Adrenal gland (tissue), 12 donors: ENCODE measurements around the gene TIMM21. TPM values are rescaled to one million over a fixed set of nuclear protein-coding genes. Genes with fewer than 3 reads are reported as not detected.

Experiments used
- DNase-seq, 7 donors: peaks; one replicate each; pipeline ENCODE4 v3.0.0-alpha.2; 2019 to 2020
- H3K27ac ChIP-seq, 5 donors: fragments of 200-600 bp; sonication (generic) in 4 of 5; 1 replicate in 3 of 5; 2 replicates in 2 of 5; pipeline versions ENCODE4 v1.5.1 to v1.8.0; 2016 to 2020; ENCODE audit warnings: mild to moderate bottlenecking in 1 of 5
- H3K27me3 ChIP-seq: fragments of 200-600 bp; 2 replicates; pipeline ENCODE4 v1.8.0; 2021
- H3K36me3 ChIP-seq, 2 donors: fragments of 200-600 bp; replicated peaks in 1 of 2; 1 replicate in 1 of 2; 2 replicates in 1 of 2; pipeline versions ENCODE4 v1.5.1 to v1.8.0; 2018 to 2022
- H3K4me1 ChIP-seq, 2 donors: fragments of 200-600 bp; replicated peaks in 1 of 2; 1 replicate in 1 of 2; 2 replicates in 1 of 2; pipeline versions ENCODE4 v1.5.1 to v1.8.0; 2018 to 2021
- H3K4me3 ChIP-seq, 4 donors: fragments of 200-600 bp; sonication (generic) in 3 of 4; one replicate each; pipeline ENCODE4 v1.5.1; 2016 to 2018
- H3K9me3 ChIP-seq, 3 donors: fragments of 200-600 bp; sonication (generic) in 1 of 3; replicated peaks in 1 of 3; 1 replicate in 2 of 3; 2 replicates in 1 of 3; pipeline versions ENCODE4 v1.5.1 to v1.8.0; 2016 to 2021
- POLR2A ChIP-seq, 2 donors: fragments of 450-650 bp; IDR thresholded peaks; one replicate each; pipeline ENCODE4 v1.6.1; 2017; ENCODE audit warnings: antibody characterized with exemption in 2 of 2, mild to moderate bottlenecking in 2 of 2, moderate library complexity in 1 of 2
- WGBS, 4 donors: extraction: QIAGEN DNeasy Blood & Tissue Kit in 2 of 4; methylation state at CpG; one replicate each; pipeline versions ENCODE4 v1.1.5 to v1.1.7; 2013 to 2017; 5-methylcytosine and 5-hydroxymethylcytosine counted together
- intact Hi-C, 2 donors: fragments of 100-400 bp; cut with DNase I; formaldehyde crosslinking; loops; one replicate each; pipeline versions ENCODE4 v1.14.1 to v1.15.0; 2022 to 2023
- polyA plus RNA-seq, 3 donors: library from polyadenylated mRNA; stranded (reverse); fragments of 200-250 nt in 2 of 3; fragments of 350-450 nt in 1 of 3; fragmentation: Illumina TruSeq in 1 of 3; extraction: RNeasy Lipid Tissue Mini Kit (QIAGEN cat#74804) in 1 of 3; gene quantifications; one replicate each; pipeline ENCODE4 v1.2.3, GENCODE V29; 2013 to 2014
- total RNA-seq, 9 donors: library from RNA; depleted of rRNA in 4 of 9; stranded (reverse); fragments of >200 nt in 4 of 9; fragments of 120-200 nt in 1 of 9; fragmentation: NEBNext Ultra II Directional in 1 of 9; extraction: Animal tissue kit (Norgen Biotek cat#: 25700) in 1 of 9; gene quantifications; one replicate each; pipeline versions ENCODE4 v1.1.0 to v1.2.4, GENCODE V29; 2013 to 2023
- TF ChIP-seq, protein P1 (sequence below), 6 experiments: fragments of 450-650 bp in 4 of 6; fragments of 200-600 bp in 2 of 6; sonication (generic) in 1 of 6; IDR thresholded peaks; 1 replicate in 5 of 6; 2 replicates in 1 of 6; pipeline versions ENCODE4 v1.5.1 to v1.8.0; 2016 to 2021; ENCODE audit warnings: antibody characterized with exemption in 6 of 6, mild to moderate bottlenecking in 2 of 6, moderate library complexity in 1 of 6
- donor health status: healthy with polysubstance abuse.
- donor health status: Bipolar disorder and iron deficiency.
- donor health status: DM: yes; HTN: yes; CAD: no.
- donor health status: DM: no; HTN: no; CAD: no.
- donor health status: DM: no; HTN: no; CAD: no.
- donor health status: DM: yes; HTN: yes; CAD: no.

The TIMM21 gene
- total and polyA plus RNA-seq, 12 donors = 7.1 to 102 (median 34.2) TPM

GRCh38 chr18:74183130-74183529 is 34.8 kb downstream of the TIMM21 start:
- no peaks in the 10 kb centered on the region for H3K36me3 ChIP-seq
- TF ChIP-seq, protein P1, sequence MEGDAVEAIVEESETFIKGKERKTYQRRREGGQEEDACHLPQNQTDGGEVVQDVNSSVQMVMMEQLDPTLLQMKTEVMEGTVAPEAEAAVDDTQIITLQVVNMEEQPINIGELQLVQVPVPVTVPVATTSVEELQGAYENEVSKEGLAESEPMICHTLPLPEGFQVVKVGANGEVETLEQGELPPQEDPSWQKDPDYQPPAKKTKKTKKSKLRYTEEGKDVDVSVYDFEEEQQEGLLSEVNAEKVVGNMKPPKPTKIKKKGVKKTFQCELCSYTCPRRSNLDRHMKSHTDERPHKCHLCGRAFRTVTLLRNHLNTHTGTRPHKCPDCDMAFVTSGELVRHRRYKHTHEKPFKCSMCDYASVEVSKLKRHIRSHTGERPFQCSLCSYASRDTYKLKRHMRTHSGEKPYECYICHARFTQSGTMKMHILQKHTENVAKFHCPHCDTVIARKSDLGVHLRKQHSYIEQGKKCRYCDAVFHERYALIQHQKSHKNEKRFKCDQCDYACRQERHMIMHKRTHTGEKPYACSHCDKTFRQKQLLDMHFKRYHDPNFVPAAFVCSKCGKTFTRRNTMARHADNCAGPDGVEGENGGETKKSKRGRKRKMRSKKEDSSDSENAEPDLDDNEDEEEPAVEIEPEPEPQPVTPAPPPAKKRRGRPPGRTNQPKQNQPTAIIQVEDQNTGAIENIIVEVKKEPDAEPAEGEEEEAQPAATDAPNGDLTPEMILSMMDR (IDR thresholded peaks at IDR 0.05) = no peak
- H3K4me1 ChIP-seq = no peaks in the 10 kb centered on the region
- H3K4me3 ChIP-seq = no peak overlapping the region
- 38 to 54% (median 48%) methylated on average over 3 of the region's 3 CpGs for WGBS, 4 donors
- H3K27ac ChIP-seq = no peak overlapping the region
- intact Hi-C loops = no loop called here
- no peak for DNase-seq
- peaks cover 17% of the 10 kb centered on the region for H3K27me3 ChIP-seq
- H3K9me3 ChIP-seq = no peaks in the 10 kb centered on the region

- Histone ChIP-seq H3K27ac (no peak overlapping the region), H3K9me3 (no peaks in the 10 kb centered on the region), H3K36me3 (no peaks in the 10 kb centered on the region), H3K27me3 (peaks cover 17% of the 10 kb centered on the region), H3K4me1 (no peaks in the 10 kb centered on the region), H3K4me3 (no peak overlapping the region)
- DNase-seq = no peak
- WGBS, 4 donors = 69 to 81% (median 75%) methylated on average over 3 of the region's 3 CpGs
- TF ChIP-seq POLR2A (IDR thresholded peaks at IDR 0.05) = no peak
- TF ChIP-seq, protein P1 (IDR thresholded peaks at IDR 0.05) = no peak
- intact Hi-C loops = no loop called here
These were observed 36.6 kb downstream of the TIMM21 start for GRCh38 chr18:74184875-74185274.

DNA sequence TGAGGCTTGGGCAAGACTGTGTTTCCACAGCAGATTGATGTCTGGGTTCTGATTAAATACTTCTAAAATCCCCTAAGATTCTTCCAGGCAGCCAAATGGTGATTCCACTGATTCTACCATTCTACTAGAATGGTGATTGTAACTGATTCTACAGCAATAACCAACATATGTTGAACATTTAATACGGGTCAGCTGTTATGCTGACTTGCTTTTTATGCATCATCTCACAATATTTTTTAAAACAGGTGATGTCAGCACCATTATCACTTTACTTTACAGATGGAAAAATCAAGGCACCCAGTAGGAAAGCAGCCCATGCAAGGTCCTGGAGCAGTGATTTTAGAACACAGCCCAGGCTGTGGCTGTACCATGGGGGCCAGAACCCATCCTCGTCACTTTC is 37.5 kb downstream of the TIMM21 start:
- no peaks in the 10 kb centered on the region for H3K4me1 ChIP-seq
- no peaks in the 10 kb centered on the region for H3K36me3 ChIP-seq
- peaks cover 17% of the 10 kb centered on the region for H3K27me3 ChIP-seq
- no peaks in the 10 kb centered on the region for H3K9me3 ChIP-seq
- TF ChIP-seq, protein P1 (IDR thresholded peaks at IDR 0.05) = no peak
- no peak for TF ChIP-seq POLR2A (IDR thresholded peaks at IDR 0.05)
- WGBS, 4 donors = 79 to 91% (median 84%) methylated on average over 2 of the region's 2 CpGs
- no peak overlapping the region for H3K27ac ChIP-seq
- intact Hi-C loops = no loop called here
- no peak overlapping the region for H3K4me3 ChIP-seq
- DNase-seq = no peak

GRCh38 chr18:74186661-74187060 is 38.3 kb downstream of the TIMM21 start:
- DNase-seq = no peak
- no peaks in the 10 kb centered on the region for H3K9me3 ChIP-seq
- WGBS, 4 donors = 60 to 89% (median 67%) methylated on average over 3 of the region's 3 CpGs
- TF ChIP-seq, protein P1 (IDR thresholded peaks at IDR 0.05) = no peak
- no peak for TF ChIP-seq POLR2A (IDR thresholded peaks at IDR 0.05)
- no peak overlapping the region for H3K4me3 ChIP-seq
- no peaks in the 10 kb centered on the region for H3K36me3 ChIP-seq
- peaks cover 22% of the 10 kb centered on the region for H3K27me3 ChIP-seq
- no peaks in the 10 kb centered on the region for H3K4me1 ChIP-seq
- intact Hi-C loops = no loop called here
- H3K27ac ChIP-seq = no peak overlapping the region
